ENCODE results near the gene PARD3. TPM values are rescaled to one million over a fixed set of nuclear protein-coding genes. Genes with fewer than 3 reads are reported as not detected.

The PARD3 gene
- total RNA-seq, 4 donors from 2014 or later, result 42.6 to 63.6 (median 55.2) TPM

DNA sequence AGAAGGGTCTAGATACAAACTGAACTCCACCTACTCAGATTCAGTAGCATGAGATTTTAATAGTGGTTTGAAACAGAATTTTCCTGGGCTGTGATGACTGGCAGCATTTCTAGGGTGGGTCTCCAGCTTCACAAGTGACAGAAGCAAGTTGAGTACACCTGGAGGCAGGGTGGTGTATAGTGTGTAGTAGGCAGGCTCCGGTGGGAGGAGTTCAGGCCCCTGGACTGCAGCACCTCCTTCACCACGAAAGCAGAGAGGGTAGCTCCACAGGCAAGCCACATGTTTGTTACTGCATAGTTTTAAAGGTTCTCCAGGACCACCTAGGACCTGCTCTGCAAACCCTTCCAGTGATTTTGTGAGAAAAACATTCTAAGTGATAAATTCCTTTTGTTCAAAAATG, 347.2 kb downstream of the PARD3 start:
- DNase-seq (ENCODE audit: low spot score in 2 of 2), result no peak
- Histone ChIP-seq H3K4me3 (no peak overlapping the region), H3K9me3 (no peaks in the 10 kb centered on the region), H3K4me1 (no peaks in the 10 kb centered on the region), H3K27ac (no peak overlapping the region), H3K27me3 (no peaks in the 10 kb centered on the region), H3K36me3 (no peaks in the 10 kb centered on the region)
- WGBS, 2 donors, result 100% methylated on average over 2 of the region's 2 CpGs
- TF ChIP-seq POLR2A (IDR thresholded peaks at IDR 0.05) (no peak), CTCF (IDR thresholded peaks at IDR 0.05) (no peak), EP300 (IDR thresholded peaks at IDR 0.05) (no peak)

DNA sequence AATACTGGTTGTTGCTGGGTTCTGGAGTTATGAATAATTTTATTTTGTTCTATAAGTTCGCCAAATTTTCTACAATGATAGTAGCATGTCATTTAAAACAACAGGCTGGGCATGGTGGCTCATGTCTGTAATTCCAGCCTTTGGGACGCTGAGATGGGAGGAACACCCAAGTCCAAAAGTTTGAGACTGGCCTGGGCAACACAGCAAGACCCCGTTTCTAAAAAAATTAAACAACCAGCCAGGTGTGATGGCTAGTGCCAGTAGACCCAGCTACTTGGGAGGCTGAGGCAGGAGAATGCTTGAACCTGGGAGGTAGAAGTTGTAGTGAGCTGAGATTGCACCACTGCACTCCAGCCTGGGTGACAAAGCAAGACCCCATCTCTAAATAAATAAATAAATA, 347.7 kb downstream of the PARD3 start:
- no peaks in the 10 kb centered on the region for H3K27me3 ChIP-seq
- no peak for TF ChIP-seq EP300 (IDR thresholded peaks at IDR 0.05)
- TF ChIP-seq POLR2A (IDR thresholded peaks at IDR 0.05), result no peak
- no peak for TF ChIP-seq CTCF (IDR thresholded peaks at IDR 0.05)
- no peaks in the 10 kb centered on the region for H3K36me3 ChIP-seq
- no peak overlapping the region for H3K27ac ChIP-seq
- DNase-seq (ENCODE audit: low spot score in 2 of 2), result no peak
- WGBS, 2 donors, result 96 to 98% methylated on average over 3 of the region's 3 CpGs
- no peaks in the 10 kb centered on the region for H3K4me1 ChIP-seq
- H3K4me3 ChIP-seq, result no peak overlapping the region
- H3K9me3 ChIP-seq, result no peaks in the 10 kb centered on the region

DNA sequence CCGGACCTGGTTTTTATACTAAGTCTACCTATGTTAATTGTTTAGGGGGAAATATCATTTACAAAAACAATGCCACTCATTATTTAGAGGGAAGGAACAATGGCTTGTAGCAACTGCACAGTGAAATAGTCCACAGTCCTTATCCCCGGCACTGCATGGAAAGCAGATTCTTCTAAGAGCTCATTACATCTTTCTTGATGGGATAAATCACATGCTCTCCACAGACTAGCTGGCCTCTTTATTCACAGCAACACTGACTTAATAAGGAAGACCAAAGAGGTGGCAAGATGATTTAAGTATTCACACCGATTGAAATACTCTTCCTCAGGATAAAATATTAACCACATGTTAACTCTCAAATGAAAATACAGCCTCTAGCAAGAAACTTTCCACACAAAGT, 349.4 kb downstream of the PARD3 start:
- H3K4me3 ChIP-seq, result no peak overlapping the region
- H3K27ac ChIP-seq, result no peak overlapping the region
- H3K27me3 ChIP-seq, result no peaks in the 10 kb centered on the region
- no peak for TF ChIP-seq CTCF (IDR thresholded peaks at IDR 0.05)
- TF ChIP-seq POLR2A (IDR thresholded peaks at IDR 0.05), result no peak
- TF ChIP-seq EP300 (IDR thresholded peaks at IDR 0.05), result no peak
- WGBS, 2 donors, result 58 to 70% methylated on average over 3 of the region's 3 CpGs
- no peak for DNase-seq (ENCODE audit: low spot score in 2 of 2)
- H3K36me3 ChIP-seq, result no peaks in the 10 kb centered on the region
- H3K9me3 ChIP-seq, result no peaks in the 10 kb centered on the region
- no peaks in the 10 kb centered on the region for H3K4me1 ChIP-seq

DNA sequence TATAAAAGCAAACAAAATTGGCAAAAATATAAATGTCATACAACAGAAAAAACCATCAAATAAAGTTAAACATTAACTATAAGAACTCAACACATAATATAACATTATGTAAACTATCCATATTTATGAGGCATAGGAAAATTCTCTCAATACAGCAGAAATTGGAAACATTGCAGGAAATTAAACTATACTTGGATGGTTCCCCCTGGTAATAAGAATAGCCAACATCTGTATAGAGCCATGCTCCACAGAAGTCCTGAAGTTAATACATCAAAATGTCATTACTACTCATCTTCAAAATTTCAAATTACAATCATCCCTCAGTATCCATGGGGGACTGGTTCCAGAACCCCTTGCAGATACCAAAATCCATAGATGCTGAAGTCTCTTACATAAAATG, 350.5 kb downstream of the PARD3 start:
- Histone ChIP-seq H3K36me3 (no peaks in the 10 kb centered on the region), H3K27me3 (no peaks in the 10 kb centered on the region), H3K9me3 (no peaks in the 10 kb centered on the region), H3K4me3 (no peak overlapping the region), H3K4me1 (no peaks in the 10 kb centered on the region), H3K27ac (no peak overlapping the region)
- DNase-seq (ENCODE audit: low spot score in 2 of 2), result no peak
- TF ChIP-seq POLR2A (IDR thresholded peaks at IDR 0.05) (no peak), EP300 (IDR thresholded peaks at IDR 0.05) (no peak), CTCF (IDR thresholded peaks at IDR 0.05) (no peak)

GRCh38 chr10:34464000-34464399, 351.1 kb downstream of the PARD3 start:
- H3K4me1 ChIP-seq, result no peaks in the 10 kb centered on the region
- H3K9me3 ChIP-seq, result no peaks in the 10 kb centered on the region
- H3K36me3 ChIP-seq, result no peaks in the 10 kb centered on the region
- H3K27me3 ChIP-seq, result no peaks in the 10 kb centered on the region
- DNase-seq (ENCODE audit: low spot score in 2 of 2), result no peak
- H3K4me3 ChIP-seq, result no peak overlapping the region
- WGBS, 2 donors, result 71 to 85% methylated on average over 3 of the region's 3 CpGs
- TF ChIP-seq EP300 (IDR thresholded peaks at IDR 0.05) (no peak), POLR2A (IDR thresholded peaks at IDR 0.05) (no peak), CTCF (IDR thresholded peaks at IDR 0.05) (no peak)
- H3K27ac ChIP-seq, result no peak overlapping the region
